ENCODE measurements around the gene GLT1D1. TPM values are rescaled to one million over a fixed set of nuclear protein-coding genes. Genes with fewer than 3 reads are reported as not detected.

Gene GLT1D1
- total and polyA plus RNA-seq, 2 of the 8 experiments (the other 6 are each of a cell fraction or from before 2014, with no cell fraction given), result 1.5 to 3.6 TPM

GRCh38 chr12:128872303-128872702 is 19.0 kb downstream of the GLT1D1 start:
- Histone ChIP-seq H3K9me3 (ENCODE audit: insufficient read depth in 2 of 2, low read depth in 1 of 2, low read length in 1 of 2) (peaks cover 13% of the 10 kb centered on the region in 2 experiments), H2BK12ac (ENCODE audit: low read depth, low read length) (no peak overlapping the region), H3K4me1 (replicated peaks in 1 of 4; ENCODE audit: control insufficient read depth in 3 of 4, insufficient read depth in 4 of 4, low read length in 3 of 4) (no peaks in the 10 kb centered on the region), H4K20me1 (replicated peaks in 1 of 2; ENCODE audit: control insufficient read depth in 1 of 2, insufficient read depth in 2 of 2, low read length in 2 of 2) (no peaks in the 10 kb centered on the region), H3K4ac (replicated peaks; ENCODE audit: insufficient read length, low read depth, low read length) (no peak overlapping the region), H4K8ac (ENCODE audit: extremely low read depth, insufficient read depth, low read length) (no peak overlapping the region), H3K27ac (ENCODE audit: low read depth, low read length) (no peak overlapping the region), H3K9ac (replicated peaks in 1 of 4; ENCODE audit: extremely low read depth in 1 of 4, low read depth in 3 of 4, low read length in 3 of 4) (no peak overlapping the region), H3K4me2 (ENCODE audit: insufficient read depth in 1 of 2, low read depth in 2 of 2, low read length in 2 of 2) (no peak overlapping the region), H3K23me2 (ENCODE audit: low read depth, low read length) (no peaks in the 10 kb centered on the region), H3K56ac (replicated peaks; ENCODE audit: insufficient read length, low read depth, low read length) (no peak overlapping the region), H4K5ac (ENCODE audit: insufficient read length, low read depth, low read length) (no peak overlapping the region), H3K18ac (ENCODE audit: extremely low read depth, low read length) (no peak overlapping the region), H2AFZ (ENCODE audit: low read length) (no peak overlapping the region), H2BK120ac (replicated peaks; ENCODE audit: low read depth, low read length) (no peak overlapping the region), H2AK5ac (ENCODE audit: low read depth, low read length) (no peak overlapping the region), H2BK20ac (ENCODE audit: low read length) (no peak overlapping the region), H4K91ac (replicated peaks; ENCODE audit: insufficient read length, low read length) (no peak overlapping the region), H2BK5ac (ENCODE audit: low read depth, low read length) (no peak overlapping the region), H3K23ac (ENCODE audit: insufficient read length) (no peak overlapping the region), H3K79me1 (ENCODE audit: low read depth, low read length) (no peaks in the 10 kb centered on the region), H3K27me3 (replicated peaks in 1 of 4; ENCODE audit: control insufficient read depth in 3 of 4, extremely low read depth in 1 of 4, insufficient read depth in 3 of 4, low read length in 3 of 4) (no peaks in the 10 kb centered on the region), H3K14ac (ENCODE audit: insufficient read length) (no peak overlapping the region), H3K79me2 (ENCODE audit: control insufficient read depth in 1 of 2, insufficient read depth in 2 of 2, low read length in 2 of 2) (no peaks in the 10 kb centered on the region), H2BK15ac (ENCODE audit: low read length) (no peak overlapping the region), H3K36me3 (ENCODE audit: control insufficient read depth in 2 of 4, insufficient read depth in 4 of 4, low read length in 3 of 4) (no peaks in the 10 kb centered on the region; a peak in 1 of 8 replicates), H3K4me3 (ENCODE audit: extremely low read depth in 1 of 4, insufficient read depth in 2 of 4, low read depth in 3 of 4, low read length in 4 of 4) (no peak overlapping the region)
- FAIRE-seq (no peak), DNase-seq (ENCODE audit: low read depth in 1 of 2, low spot score in 2 of 2) (no peak)
- POLR2A ChIA-PET (ENCODE audit: partially characterized antibody), result no interaction called here
- CTCF ChIA-PET (ENCODE audit: partially characterized antibody), result no interaction called here
- WGBS, 2 experiments (ENCODE audit: extremely low coverage in 1 of 2, insufficient coverage in 1 of 2, insufficient read length in 1 of 2, insufficient replicate concordance in 2 of 2, low coverage in 1 of 2, low lambda C conversion rate in 2 of 2, missing lambda C conversion rate in 1 of 2), result 91% methylated on average over 5 of the region's 5 CpGs; no CpG with 5 or more reads in 1 of the 2 experiments
- TF ChIP-seq CTCF (IDR thresholded peaks at IDR 0.05; ENCODE audit: control extremely low read depth in 1 of 3, insufficient read depth in 1 of 3, low read depth in 1 of 3, low read length in 3 of 3), result no peak
- no peak for TF ChIP-seq CHD2 (IDR thresholded peaks at IDR 0.05; ENCODE audit: low read length)
- TF ChIP-seq CREB1 (IDR thresholded peaks at IDR 0.05), result no peak
- no peak for TF ChIP-seq EZH2 (IDR thresholded peaks at IDR 0.05; ENCODE audit: low read depth, low read length, severe bottlenecking)
- TF ChIP-seq EP300 (IDR thresholded peaks at IDR 0.05; ENCODE audit: borderline replicate concordance in 1 of 2, low read depth in 2 of 2, low read length in 2 of 2), result no peak
- no peak for TF ChIP-seq SP4 (IDR thresholded peaks at IDR 0.05; ENCODE audit: low read length)
- no peak for TF ChIP-seq SIX5 (IDR thresholded peaks at IDR 0.05; ENCODE audit: low read depth, low read length)
- no peak for TF ChIP-seq CEBPB (IDR thresholded peaks at IDR 0.05; ENCODE audit: low read depth, low read length)
- TF ChIP-seq POU5F1 (IDR thresholded peaks at IDR 0.05; ENCODE audit: low read depth, low read length), result no peak
- no peak for TF ChIP-seq RAD21 (IDR thresholded peaks at IDR 0.05 in 1 of 2, conservative IDR thresholded peaks at IDR 0.05 in 1 of 2; ENCODE audit: low read depth in 2 of 2, low read length in 2 of 2)
- TF ChIP-seq PHF8 (conservative IDR thresholded peaks at IDR 0.05; ENCODE audit: low read depth, low read length), result no peak
- TF ChIP-seq KDM4A (IDR thresholded peaks at IDR 0.05; ENCODE audit: low read depth, low read length, severe bottlenecking), result no peak

Data from H1 (cell line).